Uterus (tissue), 2 donors: Measurements from ENCODE around the gene TBX21.

Experiments
- POLR2A ChIP-seq, 2 donors: fragments of 450-650 bp; IDR thresholded peaks; one replicate each; pipeline ENCODE4 v1.6.1; 2016; ENCODE audit warnings: antibody characterized with exemption in 2 of 2, mild to moderate bottlenecking in 1 of 2, moderate library complexity in 1 of 2
- TF ChIP-seq, protein P1 (sequence below), 4 experiments: fragments of 200-600 bp in 2 of 4; fragments of 450-650 bp in 2 of 4; sonication (generic) in 2 of 4; IDR thresholded peaks; one replicate each; pipeline ENCODE4 v1.5.1; 2016 to 2019; ENCODE audit warnings: antibody characterized with exemption in 4 of 4, mild to moderate bottlenecking in 2 of 4, moderate library complexity in 1 of 4

GRCh38 chr17:47719411-47720152 lies 13.5 kb upstream of the TBX21 start:
- TF ChIP-seq, protein P1, sequence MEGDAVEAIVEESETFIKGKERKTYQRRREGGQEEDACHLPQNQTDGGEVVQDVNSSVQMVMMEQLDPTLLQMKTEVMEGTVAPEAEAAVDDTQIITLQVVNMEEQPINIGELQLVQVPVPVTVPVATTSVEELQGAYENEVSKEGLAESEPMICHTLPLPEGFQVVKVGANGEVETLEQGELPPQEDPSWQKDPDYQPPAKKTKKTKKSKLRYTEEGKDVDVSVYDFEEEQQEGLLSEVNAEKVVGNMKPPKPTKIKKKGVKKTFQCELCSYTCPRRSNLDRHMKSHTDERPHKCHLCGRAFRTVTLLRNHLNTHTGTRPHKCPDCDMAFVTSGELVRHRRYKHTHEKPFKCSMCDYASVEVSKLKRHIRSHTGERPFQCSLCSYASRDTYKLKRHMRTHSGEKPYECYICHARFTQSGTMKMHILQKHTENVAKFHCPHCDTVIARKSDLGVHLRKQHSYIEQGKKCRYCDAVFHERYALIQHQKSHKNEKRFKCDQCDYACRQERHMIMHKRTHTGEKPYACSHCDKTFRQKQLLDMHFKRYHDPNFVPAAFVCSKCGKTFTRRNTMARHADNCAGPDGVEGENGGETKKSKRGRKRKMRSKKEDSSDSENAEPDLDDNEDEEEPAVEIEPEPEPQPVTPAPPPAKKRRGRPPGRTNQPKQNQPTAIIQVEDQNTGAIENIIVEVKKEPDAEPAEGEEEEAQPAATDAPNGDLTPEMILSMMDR (IDR thresholded peaks at IDR 0.05): no peak
- no peak for TF ChIP-seq POLR2A (IDR thresholded peaks at IDR 0.05)
